ENCODE measurements around the gene TNFRSF14.
"Not testable (repeated sequence)": the region's sequence is repeated elsewhere in the genome, so short reads cannot be mapped to it uniquely, and the experiment has no call there.

Gene TNFRSF14

DNA sequence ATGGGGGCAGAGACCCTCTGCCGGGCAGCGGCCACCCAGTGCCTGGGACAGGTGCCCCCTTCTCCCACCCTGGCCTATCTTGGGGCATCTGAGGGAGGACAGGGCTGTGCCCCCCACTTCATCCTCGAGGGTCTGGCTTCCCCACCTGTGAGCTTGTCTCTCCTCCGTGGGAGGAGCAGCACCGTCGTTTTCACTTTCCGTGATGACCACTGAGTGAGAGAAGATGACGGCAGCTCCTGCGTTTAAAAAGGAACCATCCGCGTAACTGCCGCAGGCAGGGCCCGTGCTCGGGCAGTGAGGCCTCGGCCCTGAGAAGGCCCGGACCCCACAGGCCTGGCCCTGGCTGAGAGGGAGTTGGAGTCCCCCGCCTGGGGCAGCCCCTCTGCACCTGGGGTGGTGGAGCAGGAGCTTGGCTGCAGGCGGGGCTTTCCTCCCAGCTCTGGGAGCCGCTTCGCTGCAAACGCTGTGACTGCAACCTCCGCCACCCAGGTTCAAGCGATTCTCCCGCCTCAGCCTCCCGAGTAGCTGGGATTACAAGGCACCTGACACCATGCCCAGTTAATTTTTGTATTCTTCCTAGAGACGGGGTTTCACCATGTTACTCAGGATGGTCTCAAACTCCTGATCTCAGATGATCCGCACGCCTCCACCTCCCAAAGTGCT lies 6.7 kb upstream of the TNFRSF14 start:
- H3K27ac ChIP-seq (ENCODE audit: low read length); H3K4me1 ChIP-seq (ENCODE audit: insufficient read depth, low read length); H3K36me3 ChIP-seq (ENCODE audit: insufficient read depth, low read depth, low read length); H3K27me3 ChIP-seq (ENCODE audit: insufficient read depth, low read length); H3K4me3 ChIP-seq (ENCODE audit: low read length); H3K9ac ChIP-seq (ENCODE audit: low read depth, low read length); H3K9me3 ChIP-seq (ENCODE audit: insufficient read depth, low read depth, low read length): not testable (repeated sequence)

DNA sequence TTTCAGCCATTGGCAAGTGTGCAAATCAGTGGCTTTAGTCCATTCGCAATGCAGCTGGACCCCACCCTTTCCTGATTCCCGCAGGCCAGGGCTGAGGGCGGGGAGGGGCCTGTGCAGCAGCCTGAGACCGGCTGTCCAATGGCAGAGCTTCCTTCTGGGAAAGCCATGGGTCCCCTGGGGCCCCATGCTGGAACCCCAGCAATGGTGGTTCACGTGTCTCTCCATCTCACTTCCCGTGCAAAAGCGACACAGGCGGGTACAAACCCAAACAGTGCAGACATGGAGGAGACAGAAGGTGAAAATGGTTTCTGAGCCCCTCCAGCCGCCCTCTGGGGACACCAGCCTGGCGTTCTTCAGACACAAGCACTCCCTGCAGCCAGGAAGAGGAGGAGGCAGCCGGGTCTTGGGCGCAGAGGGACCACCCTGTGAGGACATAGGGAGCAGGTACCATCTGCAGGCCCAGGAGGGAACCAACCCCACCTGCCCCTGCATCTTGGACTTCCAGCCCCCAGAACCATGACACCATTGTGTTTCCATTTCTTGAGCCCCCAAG lies 5.8 kb upstream of the TNFRSF14 start:
- not testable (repeated sequence) for H3K4me1 ChIP-seq (ENCODE audit: insufficient read depth, low read length); H3K9me3 ChIP-seq (ENCODE audit: insufficient read depth, low read depth, low read length); H3K27ac ChIP-seq (ENCODE audit: low read length); H3K27me3 ChIP-seq (ENCODE audit: insufficient read depth, low read length); H3K9ac ChIP-seq (ENCODE audit: low read depth, low read length); H3K36me3 ChIP-seq (ENCODE audit: insufficient read depth, low read depth, low read length); H3K4me3 ChIP-seq (ENCODE audit: low read length)

DNA sequence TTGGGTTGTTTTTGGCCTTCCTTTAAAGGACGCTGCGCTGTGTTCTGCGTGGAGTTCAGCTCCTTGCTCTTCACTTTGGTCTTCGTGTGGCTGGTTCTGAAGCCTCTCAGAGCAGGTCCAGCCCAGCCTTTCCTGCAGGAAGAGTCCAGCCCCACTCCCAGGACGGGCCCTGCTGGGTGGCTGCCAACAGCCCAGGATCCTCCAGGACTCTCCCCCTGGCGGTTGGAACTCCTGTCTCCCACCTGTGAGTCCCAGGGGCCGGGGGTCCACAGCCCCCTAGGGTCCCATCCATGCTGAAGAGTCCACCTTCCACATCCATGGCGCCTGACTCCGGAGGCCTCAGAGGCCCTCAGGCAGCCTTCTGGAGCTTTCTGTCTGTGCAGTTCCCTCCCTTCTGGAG lies 4.6 kb upstream of the TNFRSF14 start:
- not testable (repeated sequence) for H3K9me3 ChIP-seq (ENCODE audit: insufficient read depth, low read depth, low read length); H3K4me3 ChIP-seq (ENCODE audit: low read length); H3K4me1 ChIP-seq (ENCODE audit: insufficient read depth, low read length); H3K36me3 ChIP-seq (ENCODE audit: insufficient read depth, low read depth, low read length); H3K27ac ChIP-seq (ENCODE audit: low read length); H3K27me3 ChIP-seq (ENCODE audit: insufficient read depth, low read length); H3K9ac ChIP-seq (ENCODE audit: low read depth, low read length)

DNA sequence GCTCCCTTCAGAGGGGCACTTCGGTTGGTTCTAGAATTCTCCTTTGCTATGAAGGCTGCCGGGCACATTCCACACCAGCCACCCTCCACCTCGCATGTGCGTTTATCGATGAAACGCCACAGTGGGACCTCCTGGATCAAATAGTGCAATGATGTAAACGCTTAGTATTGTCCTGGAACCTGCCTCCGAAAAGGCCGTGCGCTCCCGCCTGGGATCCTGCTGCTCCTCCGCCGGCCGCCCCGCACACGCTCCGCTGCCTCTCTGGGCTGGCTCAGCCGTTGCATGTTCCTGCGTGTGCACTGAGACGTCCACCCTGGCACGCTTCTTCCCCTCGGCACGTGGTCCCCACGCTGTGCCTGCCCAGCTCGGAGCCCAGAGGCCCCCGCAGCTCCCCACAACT lies 4.0 kb upstream of the TNFRSF14 start:
- Histone ChIP-seq H3K9ac (ENCODE audit: low read depth, low read length) (no peak overlapping the region), H3K4me1 (ENCODE audit: insufficient read depth, low read length) (peaks cover 6% of the 10 kb centered on the region; the same call in 1 of the 2 replicates), H3K4me3 (ENCODE audit: low read length) (no peak overlapping the region), H3K27me3 (ENCODE audit: insufficient read depth, low read length) (no peaks in the 10 kb centered on the region), H3K9me3 (ENCODE audit: insufficient read depth, low read depth, low read length) (no peaks in the 10 kb centered on the region), H3K36me3 (ENCODE audit: insufficient read depth, low read depth, low read length) (no peaks in the 10 kb centered on the region), H3K27ac (ENCODE audit: low read length) (no peak overlapping the region)

DNA sequence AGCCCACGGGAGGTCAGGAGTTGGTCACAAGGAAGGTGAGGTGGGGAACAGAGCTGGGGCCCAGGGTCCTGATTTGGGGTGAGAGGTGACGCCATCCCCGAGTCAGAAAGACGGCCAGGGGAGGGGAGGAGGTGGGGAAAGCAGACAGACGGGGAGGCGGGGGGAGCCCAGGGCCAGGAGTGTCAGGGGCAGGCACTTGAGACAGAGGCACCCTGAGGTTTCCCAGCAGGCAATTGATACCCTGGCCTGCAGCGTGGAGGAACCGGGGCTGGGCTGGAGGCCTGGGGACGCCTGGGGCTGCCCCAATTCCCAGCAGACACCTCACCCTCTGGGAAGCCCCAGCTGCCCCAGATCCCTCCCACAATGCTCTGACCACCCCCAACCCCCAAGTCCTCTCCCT lies 3.1 kb upstream of the TNFRSF14 start:
- H3K27ac ChIP-seq (ENCODE audit: low read length); H3K4me1 ChIP-seq (ENCODE audit: insufficient read depth, low read length); H3K9ac ChIP-seq (ENCODE audit: low read depth, low read length): not testable (repeated sequence)

DNA sequence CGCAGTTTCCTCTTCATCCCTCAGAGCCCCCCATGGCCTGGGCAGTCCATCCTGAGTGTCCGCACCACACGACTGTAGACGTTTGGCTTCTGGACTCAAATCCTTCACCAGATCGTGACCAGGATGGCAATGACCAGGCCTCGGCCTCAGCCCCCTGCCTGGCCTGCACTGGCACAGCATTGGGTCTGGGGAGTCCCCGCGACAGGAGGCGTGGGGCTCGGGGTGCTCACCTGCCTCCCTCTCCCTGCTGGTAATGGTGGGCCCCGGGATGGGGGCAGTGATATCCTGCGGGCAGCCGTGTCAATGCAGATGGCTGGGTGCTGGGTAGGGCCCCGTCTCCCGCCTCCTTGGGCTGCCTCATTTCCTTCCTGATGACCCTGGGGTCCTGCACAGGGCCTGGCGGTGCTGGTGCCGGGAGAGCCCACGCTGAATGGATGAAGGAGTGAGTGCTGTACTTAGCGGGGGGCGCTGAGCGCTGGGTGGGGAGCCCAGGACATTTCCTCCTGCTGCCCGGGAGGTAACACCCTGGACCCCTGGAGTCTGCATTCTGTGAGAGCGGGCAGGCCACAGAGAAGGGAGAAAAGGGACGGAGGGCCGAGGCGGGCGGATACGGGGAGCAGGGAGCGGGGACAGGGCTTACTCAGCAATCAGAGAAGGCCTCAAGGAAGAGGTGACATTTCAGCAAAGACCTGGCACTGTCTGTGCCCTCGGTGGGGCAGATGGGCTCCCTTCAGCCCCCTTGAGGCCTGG lies 2.1 kb upstream of the TNFRSF14 start:
- Histone ChIP-seq H3K4me1 (ENCODE audit: insufficient read depth, low read length) (no peaks in the 10 kb centered on the region), H3K9me3 (ENCODE audit: insufficient read depth, low read depth, low read length) (no peaks in the 10 kb centered on the region), H3K27ac (ENCODE audit: low read length) (no peak overlapping the region), H3K9ac (ENCODE audit: low read depth, low read length) (no peak overlapping the region), H3K27me3 (ENCODE audit: insufficient read depth, low read length) (no peaks in the 10 kb centered on the region), H3K36me3 (ENCODE audit: insufficient read depth, low read depth, low read length) (no peaks in the 10 kb centered on the region), H3K4me3 (ENCODE audit: low read length) (no peak overlapping the region)

More for the DNA sequence above, 3.1 kb upstream of the TNFRSF14 start:
- H3K36me3 ChIP-seq (ENCODE audit: insufficient read depth, low read depth, low read length); H3K27me3 ChIP-seq (ENCODE audit: insufficient read depth, low read length); H3K9me3 ChIP-seq (ENCODE audit: insufficient read depth, low read depth, low read length); H3K4me3 ChIP-seq (ENCODE audit: low read length): not testable (repeated sequence)

DNA sequence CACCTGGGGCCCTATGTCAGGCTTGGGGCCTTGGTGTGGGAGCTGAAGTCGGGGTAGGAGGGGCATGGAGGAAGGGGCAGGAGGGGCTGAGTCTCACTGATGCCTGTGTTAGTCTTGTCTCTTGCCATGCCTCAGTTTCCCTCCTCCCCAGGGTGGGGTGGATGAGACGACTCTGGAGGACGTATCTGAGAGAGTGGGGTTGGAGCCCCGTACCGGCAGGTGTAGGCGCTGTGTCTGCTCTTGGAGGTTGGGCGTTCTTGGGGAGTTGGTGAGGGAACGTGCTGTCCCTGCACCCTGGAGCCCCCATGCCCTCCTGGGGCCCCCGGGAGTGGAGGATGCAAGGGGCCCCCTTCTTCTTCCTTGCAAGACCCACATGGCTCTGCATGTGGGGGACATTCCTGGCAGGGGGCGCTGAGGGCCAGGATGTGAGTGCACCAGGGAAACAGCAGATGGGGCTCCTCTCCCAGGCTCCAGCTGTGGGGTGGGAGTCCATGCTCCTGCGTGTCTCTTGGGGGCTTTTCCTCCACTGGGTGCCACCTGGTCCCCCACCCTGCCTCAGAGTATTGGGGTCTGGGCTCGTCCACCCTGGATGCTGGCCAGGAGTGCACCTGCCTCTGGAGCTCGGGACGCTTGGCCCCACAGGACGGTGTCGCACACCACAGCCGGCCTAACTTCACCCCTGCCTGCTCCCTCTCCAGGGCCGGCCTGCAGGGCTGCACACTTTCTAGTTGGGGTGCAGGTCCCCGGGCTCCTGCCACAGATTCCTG lies 1.4 kb upstream of the TNFRSF14 start:
- H3K9ac ChIP-seq (ENCODE audit: low read depth, low read length): no peak overlapping the region
- no peak overlapping the region for H3K27ac ChIP-seq (ENCODE audit: low read length)
- H3K4me1 ChIP-seq (ENCODE audit: insufficient read depth, low read length): no peaks in the 10 kb centered on the region

DNA sequence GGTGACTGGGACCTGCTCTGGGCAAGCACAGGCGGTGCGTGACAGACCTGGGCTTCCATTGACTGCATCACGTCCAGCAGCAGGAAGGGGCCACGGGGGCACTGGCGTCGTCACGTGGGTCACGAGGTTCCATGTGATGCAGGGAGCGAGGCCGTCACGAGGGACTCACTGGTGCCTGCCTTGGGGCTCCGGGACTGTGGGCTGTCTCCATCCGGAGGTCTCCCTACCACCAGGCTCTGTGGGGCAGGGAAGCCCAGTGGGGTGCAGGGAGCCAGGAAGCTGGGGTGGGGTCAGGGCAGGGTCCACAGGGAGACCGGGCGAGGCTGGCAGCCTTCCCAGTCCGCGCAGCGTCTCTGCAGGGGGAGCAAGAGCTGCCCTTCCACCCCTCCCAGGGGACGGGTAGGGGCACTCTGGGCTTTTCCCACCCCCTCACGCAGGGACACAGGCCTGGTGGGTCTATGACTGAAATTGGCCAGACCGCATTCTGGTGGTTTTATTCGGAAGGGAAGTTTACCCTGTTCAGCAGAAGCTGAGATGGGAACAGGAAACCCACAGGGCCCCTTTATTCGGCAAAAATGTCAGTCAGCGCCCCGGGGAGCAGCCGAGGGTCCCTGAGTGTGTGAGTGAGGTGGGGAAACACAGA lies 416 bp upstream of the TNFRSF14 start:
- H3K4me3 ChIP-seq (ENCODE audit: low read length): no peak overlapping the region
- H3K36me3 ChIP-seq (ENCODE audit: insufficient read depth, low read depth, low read length): no peaks in the 10 kb centered on the region
- no peak overlapping the region for H3K27ac ChIP-seq (ENCODE audit: low read length)
- H3K9me3 ChIP-seq (ENCODE audit: insufficient read depth, low read depth, low read length): no peaks in the 10 kb centered on the region
- H3K4me1 ChIP-seq (ENCODE audit: insufficient read depth, low read length): no peaks in the 10 kb centered on the region
- no peak overlapping the region for H3K9ac ChIP-seq (ENCODE audit: low read depth, low read length)
- no peaks in the 10 kb centered on the region for H3K27me3 ChIP-seq (ENCODE audit: insufficient read depth, low read length)

More for the DNA sequence above, 1.4 kb upstream of the TNFRSF14 start:
- Histone ChIP-seq H3K27me3 (ENCODE audit: insufficient read depth, low read length) (no peaks in the 10 kb centered on the region), H3K9me3 (ENCODE audit: insufficient read depth, low read depth, low read length) (no peaks in the 10 kb centered on the region), H3K36me3 (ENCODE audit: insufficient read depth, low read depth, low read length) (no peaks in the 10 kb centered on the region), H3K4me3 (ENCODE audit: low read length) (no peak overlapping the region)

DNA sequence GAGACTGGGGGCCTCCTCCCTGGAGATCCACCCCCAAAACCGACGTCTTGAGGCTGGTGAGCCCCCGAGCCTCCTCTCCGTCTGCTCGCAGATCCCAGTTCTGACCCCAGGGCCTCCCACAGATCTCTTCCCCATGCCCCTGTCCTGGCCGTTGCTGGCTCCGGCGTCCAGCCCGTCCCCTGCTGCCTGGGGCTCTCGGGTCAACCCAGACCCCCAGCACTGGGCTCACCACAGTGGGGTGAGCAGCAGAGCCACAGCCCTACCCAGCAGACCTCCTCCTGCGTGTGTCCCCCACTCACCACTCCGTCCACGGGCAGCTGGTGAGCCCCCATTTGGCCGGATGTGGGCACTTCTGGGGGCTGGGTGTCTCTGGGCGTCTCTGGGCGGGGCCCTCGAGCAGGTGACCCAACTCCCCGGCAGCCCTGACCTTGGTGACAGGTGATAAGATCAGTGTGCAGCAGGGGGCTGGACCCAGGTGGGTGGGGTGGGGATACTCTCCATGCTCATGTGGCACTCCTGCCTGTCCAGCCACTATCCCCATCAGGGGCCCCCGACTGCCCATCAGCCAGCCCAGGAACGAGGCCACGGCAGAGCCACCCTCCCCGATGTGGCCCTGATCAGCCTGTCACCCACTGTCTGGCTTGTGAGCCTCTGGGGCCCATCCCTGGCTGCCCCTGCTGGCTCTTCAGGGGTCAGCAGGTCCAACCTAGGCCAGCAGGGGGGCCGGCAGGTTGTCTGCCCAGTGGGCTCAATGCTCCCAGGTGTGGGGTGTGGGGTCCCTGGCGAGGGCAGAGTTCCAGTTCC lies 709 bp downstream of the TNFRSF14 start:
- Histone ChIP-seq H3K9me3 (ENCODE audit: insufficient read depth, low read depth, low read length) (no peaks in the 10 kb centered on the region), H3K4me1 (ENCODE audit: insufficient read depth, low read length) (no peaks in the 10 kb centered on the region), H3K27me3 (ENCODE audit: insufficient read depth, low read length) (no peaks in the 10 kb centered on the region), H3K27ac (ENCODE audit: low read length) (no peak overlapping the region), H3K36me3 (ENCODE audit: insufficient read depth, low read depth, low read length) (no peaks in the 10 kb centered on the region), H3K9ac (ENCODE audit: low read depth, low read length) (no peak overlapping the region), H3K4me3 (ENCODE audit: low read length) (no peak overlapping the region)

DNA sequence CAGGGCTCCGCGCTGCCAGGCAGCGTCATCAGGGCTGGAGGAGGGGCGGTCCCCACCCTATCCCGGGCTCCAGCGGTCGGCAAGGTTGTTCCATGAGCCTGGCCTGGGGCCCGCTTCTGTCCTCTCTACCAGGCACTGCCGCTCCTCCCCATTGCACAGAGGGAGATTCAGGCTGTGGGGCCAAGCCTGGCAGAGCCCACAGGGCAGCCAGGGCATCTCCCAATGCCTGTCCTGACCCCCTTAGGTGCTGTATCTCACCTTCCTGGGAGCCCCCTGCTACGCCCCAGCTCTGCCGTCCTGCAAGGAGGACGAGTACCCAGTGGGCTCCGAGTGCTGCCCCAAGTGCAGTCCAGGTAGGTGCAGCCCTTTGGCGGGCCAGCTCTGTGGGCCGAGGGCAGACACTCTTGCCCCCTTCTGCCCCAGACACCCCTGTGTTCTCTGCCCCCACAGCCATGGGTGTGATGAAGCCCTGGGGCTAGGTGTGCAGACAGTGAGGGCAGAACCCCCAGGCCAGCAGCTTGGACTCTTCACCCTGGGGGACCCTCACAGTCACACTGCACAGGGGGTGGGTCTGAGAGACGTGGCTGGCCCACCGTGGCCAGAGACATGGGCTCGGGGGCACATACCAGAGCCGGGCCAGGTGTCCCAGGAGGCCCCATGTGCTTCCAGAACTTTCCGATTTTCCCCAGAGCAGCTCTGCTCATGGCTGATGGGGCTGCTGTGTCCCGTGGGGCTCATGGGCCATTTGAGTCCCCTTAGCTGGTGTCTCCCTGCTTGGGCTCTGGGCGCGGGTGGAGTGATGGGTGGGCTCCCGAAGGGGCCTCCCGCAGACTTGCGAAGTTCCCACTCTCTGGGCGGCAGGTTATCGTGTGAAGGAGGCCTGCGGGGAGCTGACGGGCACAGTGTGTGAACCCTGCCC lies 1.6 kb downstream of the TNFRSF14 start:
- no peak overlapping the region for H3K27ac ChIP-seq (ENCODE audit: low read length)
- H3K9ac ChIP-seq (ENCODE audit: low read depth, low read length): no peak overlapping the region

More for the DNA sequence above, 1.6 kb downstream of the TNFRSF14 start:
- H3K9me3 ChIP-seq (ENCODE audit: insufficient read depth, low read depth, low read length): no peaks in the 10 kb centered on the region
- H3K36me3 ChIP-seq (ENCODE audit: insufficient read depth, low read depth, low read length): no peaks in the 10 kb centered on the region
- H3K4me3 ChIP-seq (ENCODE audit: low read length): no peak overlapping the region
- no peaks in the 10 kb centered on the region for H3K27me3 ChIP-seq (ENCODE audit: insufficient read depth, low read length)
- no peaks in the 10 kb centered on the region for H3K4me1 ChIP-seq (ENCODE audit: insufficient read depth, low read length)
